Vagina (tissue), 2 donors: ENCODE data around the gene NUDT14.

Source experiments
- CTCF ChIP-seq, 3 experiments: fragments of 450-650 bp in 2 of 3; fragments of 200-600 bp in 1 of 3; sonication (generic) in 1 of 3; IDR thresholded peaks; one replicate each; pipeline ENCODE4 v1.5.1; 2017 to 2019; ENCODE audit warnings: antibody characterized with exemption in 3 of 3, mild to moderate bottlenecking in 2 of 3, moderate library complexity in 2 of 3
- POLR2A ChIP-seq, 2 donors: fragments of 450-650 bp; IDR thresholded peaks; one replicate each; pipeline ENCODE4 v1.6.1; 2017; ENCODE audit warnings: antibody characterized with exemption in 2 of 2, mild to moderate bottlenecking in 2 of 2, moderate library complexity in 2 of 2
- POLR2AphosphoS5 ChIP-seq, 2 donors: sonication (generic); formaldehyde crosslinking; IDR thresholded peaks; one replicate each; pipeline ENCODE4 v1.9.0; 2017; ENCODE audit warnings: antibody characterized with exemption in 2 of 2, mild to moderate bottlenecking in 2 of 2, low read depth in 1 of 2; ENCODE audit not compliant: insufficient read depth in 1 of 2

GRCh38 chr14:105126981-105127329 is 54.2 kb downstream of the NUDT14 start:
- no peak for TF ChIP-seq CTCF (IDR thresholded peaks at IDR 0.05)
- no peak for TF ChIP-seq POLR2A (IDR thresholded peaks at IDR 0.05)
- TF ChIP-seq POLR2AphosphoS5 (IDR thresholded peaks at IDR 0.05; ENCODE audit: insufficient read depth in 1 of 2, low read depth in 1 of 2): no peak
